HCT116 (cell line): ENCODE results near the gene PLAAT3. TPM values are rescaled to one million over a fixed set of nuclear protein-coding genes. Genes with fewer than 3 reads are reported as not detected.
A peak's percentile ranks its signal among the peaks of the same experiment; 100 is the strongest.
"Not testable (repeated sequence)": the region's sequence is repeated elsewhere in the genome, so short reads cannot be mapped to it uniquely, and the experiment has no call there.

Experiments used
- ATAC-seq: fragments of 200-7000 bp; cut with Tn5 transposase; 2 replicates; pipeline ENCODE4 v1.9.1; 2020; ENCODE audit warnings: mild to moderate bottlenecking, moderate library complexity
- BruUV-seq: library from RNA; stranded (reverse); fragments of 400-500 nt; replicated peaks from 2 replicates; lab custom pipeline; 2021; lab: Mats Ljungman, UMichigan
- CTCF ChIA-PET: fragments of 300-600 bp; sonication (Branson Sonifier 250); formaldehyde crosslinking; loops from one replicate; lab custom pipeline; 2021; ENCODE audit warnings: antibody characterized with exemption; lab: Charles Lee
- POLR2A ChIA-PET: fragments of 300-600, 350-600 bp; sonication (Branson Sonifier 250); formaldehyde crosslinking; loops from one replicate; lab custom pipeline; 2021; ENCODE audit warnings: antibody characterized with exemption; lab: Charles Lee
- RAD21 ChIA-PET, 2 experiments: fragments of 300-600 bp; sonication (Branson Sonifier 250); formaldehyde crosslinking; loops; one replicate each; lab custom pipeline; 2023; ENCODE audit warnings: low total read pairs in 2 of 2; ENCODE audit not compliant: uncharacterized antibody in 2 of 2, unreplicated experiment in 2 of 2, low non-redundant PET in 1 of 2; lab: Charles Lee
- DNase-seq: peaks from one replicate; pipeline ENCODE4 v3.0.0-alpha.2; 2010; ENCODE audit warnings: low read depth, low spot score
- H2AFZ ChIP-seq: fragments of 200-600 bp; shearing (Covaris generic), sonication (generic); 2 replicates; pipeline ENCODE4 v1.6.1; 2017; ENCODE audit warnings: low read depth, mixed run types, mixed read lengths, antibody characterized with exemption, low read length; ENCODE audit not compliant: poor library complexity, severe bottlenecking
- H3K27ac ChIP-seq: 2 replicates; pipeline ENCODE4 v1.5.1; 2012; ENCODE audit warnings: low read depth, low read length
- H3K27me3 ChIP-seq: fragments of 200-600 bp; sonication (generic); 2 replicates; pipeline ENCODE4 v1.6.1; 2016; ENCODE audit warnings: mixed run types, low read length, mixed read lengths; ENCODE audit not compliant: insufficient read depth
- H3K36me3 ChIP-seq, 2 experiments: fragments of 200-500 bp in 1 of 2; fragments of 200-600 bp in 1 of 2; sonication (Bioruptor generic) in 1 of 2; sonication (generic) in 1 of 2; 2 replicates each; pipeline versions ENCODE4 v1.5.1 to v1.6.1; 2014 to 2016; ENCODE audit warnings: low read length in 2 of 2, inconsistent platforms in 1 of 2, mixed read lengths in 1 of 2, mixed run types in 1 of 2; ENCODE audit not compliant: insufficient read depth in 2 of 2, control insufficient read depth in 1 of 2
- H3K4me1 ChIP-seq, 2 experiments: fragments of 200-600 bp in 1 of 2; sonication (generic) in 1 of 2; 2 replicates each; pipeline versions ENCODE4 v1.5.1 to v1.6.1; 2012 to 2017; ENCODE audit warnings: low read length in 2 of 2, inconsistent platforms in 1 of 2, mild to moderate bottlenecking in 1 of 2, mixed read lengths in 1 of 2, mixed run types in 1 of 2, moderate library complexity in 1 of 2; ENCODE audit not compliant: insufficient read depth in 2 of 2, control insufficient read depth in 1 of 2
- H3K4me2 ChIP-seq: fragments of 200-600 bp; sonication (generic); 2 replicates; pipeline ENCODE4 v1.6.1; 2017; ENCODE audit warnings: mixed run types, low read length, mixed read lengths
- H3K4me3 ChIP-seq, 2 experiments: fragments of 200-600 bp in 1 of 2; sonication (generic) in 1 of 2; replicated peaks in 1 of 2; 2 replicates each; pipeline ENCODE4 v1.5.1; 2011 to 2016; ENCODE audit warnings: low read length in 2 of 2, control low read depth in 1 of 2, low read depth in 1 of 2, mild to moderate bottlenecking in 1 of 2, mixed read lengths in 1 of 2, mixed run types in 1 of 2
- H3K79me2 ChIP-seq: fragments of 200-600 bp; sonication (generic); 2 replicates; pipeline ENCODE4 v1.6.1; 2017; ENCODE audit warnings: mild to moderate bottlenecking, mixed run types, low read length, moderate library complexity, mixed read lengths; ENCODE audit not compliant: insufficient read depth
- H3K9ac ChIP-seq: fragments of 200-600 bp; sonication (generic); 2 replicates; pipeline ENCODE4 v1.6.1; 2016; ENCODE audit warnings: low read length, mixed read lengths
- H3K9me2 ChIP-seq: fragments of 200-600 bp; sonication (generic), shearing (Covaris generic); 2 replicates; pipeline ENCODE4 v1.6.1; 2017; ENCODE audit warnings: mixed run types, mild to moderate bottlenecking, moderate library complexity; ENCODE audit not compliant: insufficient read depth
- H3K9me3 ChIP-seq, 2 experiments: fragments of 200-500 bp in 1 of 2; fragments of 200-600 bp in 1 of 2; sonication (Bioruptor generic) in 1 of 2; sonication (generic) in 1 of 2; 2 replicates each; pipeline ENCODE4 v1.6.1; 2014 to 2017; ENCODE audit warnings: low read length in 2 of 2, mixed read lengths in 2 of 2, inconsistent platforms in 1 of 2, low read depth in 1 of 2, mild to moderate bottlenecking in 1 of 2, mixed run types in 1 of 2, moderate library complexity in 1 of 2; ENCODE audit not compliant: control insufficient read depth in 1 of 2, insufficient read depth in 1 of 2
- H4K20me1 ChIP-seq: fragments of 200-600 bp; sonication (generic), shearing (Covaris generic); 2 replicates; pipeline ENCODE4 v1.6.1; 2017; ENCODE audit warnings: mixed run types, mild to moderate bottlenecking, moderate library complexity; ENCODE audit not compliant: insufficient read depth
- CTCF ChIP-seq, 3 experiments: fragments of 200-600 bp in 1 of 3; sonication (generic) in 1 of 3; IDR thresholded peaks in 2 of 3; conservative IDR thresholded peaks in 1 of 3; 2 replicates each; pipeline ENCODE4 v1.5.1; 2012 to 2017; ENCODE audit warnings: low read depth in 2 of 3, low read length in 2 of 3, antibody characterized with exemption in 1 of 3, borderline replicate concordance in 1 of 3, control low read depth in 1 of 3, mild to moderate bottlenecking in 1 of 3, mixed read lengths in 1 of 3, mixed run types in 1 of 3, moderate library complexity in 1 of 3; ENCODE audit not compliant: insufficient read depth in 1 of 3
- ELF1 ChIP-seq: IDR thresholded peaks from 2 replicates; pipeline ENCODE4 v1.6.1; 2012; ENCODE audit warnings: low read depth, borderline replicate concordance
- RAD21 ChIP-seq: IDR thresholded peaks from 2 replicates; pipeline ENCODE4 v1.6.1; 2012; ENCODE audit warnings: low read depth, mild to moderate bottlenecking
- intact Hi-C: fragments of 100-400 bp; cut with micrococcal nuclease; formaldehyde crosslinking; loops from 2 replicates; pipeline ENCODE4 v1.10.0; 2022
- total RNA-seq: library from RNA; stranded (reverse); gene quantifications from one replicate; pipeline ENCODE4 v1.2.1, GENCODE V29; 2021; ENCODE audit not compliant: unreplicated experiment

Gene PLAAT3
- total RNA-seq, 1 experiment from 2014 or later = 31.1 TPM

- RAD21 ChIA-PET = no interaction called here
- H3K4me3 ChIP-seq = no peak overlapping the region
- no peaks in the 10 kb centered on the region for H3K4me1 ChIP-seq
- CTCF ChIA-PET = interaction anchor here (0.8 to 2.4 kb wide), 11 partner anchors 10 to 160 kb away, joined by 3 to 12 read pairs (median 4); partner anchors contain the start of gene RTN3
- H3K9me2 ChIP-seq = no peaks in the 10 kb centered on the region
- H2AFZ ChIP-seq = no peak overlapping the region
- H3K9ac ChIP-seq = no peak overlapping the region
- no peaks in the 10 kb centered on the region for H4K20me1 ChIP-seq
- ATAC-seq = no peak
- no TSS peak for BruUV-seq
- TF ChIP-seq CTCF (IDR thresholded peaks at IDR 0.05 in 2 of 3, conservative IDR thresholded peaks at IDR 0.05 in 1 of 3; ENCODE audit: borderline replicate concordance in 1 of 3, insufficient read depth in 1 of 3, low read depth in 2 of 3, low read length in 2 of 3) (peak; percentile 5 to 54 (median 33); a peak in 3 of 6 replicates), RAD21 (peak; percentile 35; the same call in 1 of the 2 replicates), ELF1 (no peak)
- POLR2A ChIA-PET = no interaction called here
- no peak overlapping the region for H3K4me2 ChIP-seq
- H3K36me3 ChIP-seq = peaks cover 8 to 17% of the 10 kb centered on the region in 2 experiments; a peak in 1 of 4 replicates
- DNase-seq = no peak
- H3K27ac ChIP-seq = no peak overlapping the region
- no peaks in the 10 kb centered on the region for H3K79me2 ChIP-seq
- H3K27me3 ChIP-seq = no peaks in the 10 kb centered on the region
- H3K9me3 ChIP-seq = no peaks in the 10 kb centered on the region
- intact Hi-C loops = loop anchor here (2.0 to 10.0 kb wide), 3 partner anchors 99 to 512 kb away; no protein-coding TSS in a partner anchor
These were observed 25.1 kb upstream of the PLAAT3 start for GRCh38 chr11:63639199-63639832.

GRCh38 chr11:63638436-63638835 is 24.2 kb upstream of the PLAAT3 start:
- H3K27ac ChIP-seq, H3K27me3 ChIP-seq, H4K20me1 ChIP-seq, H3K9ac ChIP-seq, H3K9me2 ChIP-seq, RAD21 ChIA-PET, H3K9me3 ChIP-seq, H3K4me3 ChIP-seq, H3K4me2 ChIP-seq, H2AFZ ChIP-seq, POLR2A ChIA-PET, H3K79me2 ChIP-seq, H3K4me1 ChIP-seq, BruUV-seq, ATAC-seq, DNase-seq: not testable (repeated sequence)
- intact Hi-C loops = loop anchor here (2.0 to 10.0 kb wide), 3 partner anchors 100 to 511 kb away; no protein-coding TSS in a partner anchor
- CTCF ChIA-PET = interaction anchor here (0.9 to 2.4 kb wide), 8 partner anchors 10 to 159 kb away, joined by 3 to 12 read pairs (median 4); no protein-coding TSS in a partner anchor
- peaks cover 8 to 12% of the 10 kb centered on the region in 2 experiments; a peak in 1 of 4 replicates for H3K36me3 ChIP-seq
